ENCODE data around the gene TRPV4.

- TF ChIP-seq CTCF (IDR thresholded peaks at IDR 0.05 in 4 of 5, conservative IDR thresholded peaks at IDR 0.05 in 1 of 5): no peak
- no peak for TF ChIP-seq POLR2A (IDR thresholded peaks at IDR 0.05)
Observed at GRCh38 chr12:109870648-109871047, 37.5 kb upstream of the TRPV4 start.
